Fibroblast of lung (primary cell): ENCODE measurements around the gene ADAMTS3. TPM values are rescaled to one million over a fixed set of nuclear protein-coding genes. Genes with fewer than 3 reads are reported as not detected.

Source experiments
- DNase-seq, 2 donors: peaks; one replicate each; pipeline versions ENCODE4 v3.0.0 to v3.0.0-alpha.2; 2010; ENCODE audit warnings: low read depth in 2 of 2
- H2AFZ ChIP-seq: 2 replicates; pipeline ENCODE4 v1.5.1; 2012; ENCODE audit warnings: low read length, control low read depth, inconsistent platforms
- H3K27ac ChIP-seq: 2 replicates; pipeline ENCODE4 v1.5.1; 2011; ENCODE audit warnings: low read length, control low read depth; ENCODE audit not compliant: insufficient read depth
- H3K27me3 ChIP-seq: 2 replicates; pipeline ENCODE4 v1.5.1; 2011; ENCODE audit warnings: mild to moderate bottlenecking, low read length; ENCODE audit not compliant: control insufficient read depth, insufficient read depth
- H3K36me3 ChIP-seq: 2 replicates; pipeline ENCODE4 v1.5.1; 2011; ENCODE audit warnings: low read length; ENCODE audit not compliant: control insufficient read depth, insufficient read depth
- H3K4me1 ChIP-seq: 2 replicates; pipeline ENCODE4 v1.5.1; 2011; ENCODE audit warnings: low read length; ENCODE audit not compliant: control insufficient read depth, insufficient read depth; ENCODE audit errors: extremely low read depth
- H3K4me2 ChIP-seq: 2 replicates; pipeline ENCODE4 v1.5.1; 2011; ENCODE audit warnings: low read length, control low read depth; ENCODE audit not compliant: insufficient read depth; ENCODE audit errors: extremely low read depth
- H3K4me3 ChIP-seq, 4 experiments: fragments of 200-600 bp in 1 of 4; sonication (generic) in 1 of 4; replicated peaks in 1 of 4; 2 replicates each; pipeline ENCODE4 v1.5.1; 2011 to 2016; ENCODE audit warnings: low read length in 4 of 4, low read depth in 3 of 4, mild to moderate bottlenecking in 3 of 4, control low read depth in 2 of 4, inconsistent platforms in 1 of 4, mixed read lengths in 1 of 4; ENCODE audit not compliant: insufficient read depth in 1 of 4; ENCODE audit errors: control extremely low read depth in 1 of 4
- H3K79me2 ChIP-seq: 2 replicates; pipeline ENCODE4 v1.5.1; 2012; ENCODE audit warnings: mild to moderate bottlenecking, low read length, inconsistent platforms; ENCODE audit not compliant: control insufficient read depth, insufficient read depth
- H3K9ac ChIP-seq: 2 replicates; pipeline ENCODE4 v1.5.1; 2011; ENCODE audit warnings: mild to moderate bottlenecking, low read length, control low read depth; ENCODE audit not compliant: insufficient read depth
- H3K9me3 ChIP-seq: 2 replicates; pipeline ENCODE4 v1.5.1; 2012; ENCODE audit warnings: low read depth, low read length; ENCODE audit not compliant: control insufficient read depth, insufficient read depth
- H4K20me1 ChIP-seq: 2 replicates; pipeline ENCODE4 v1.5.1; 2011; ENCODE audit warnings: low read length; ENCODE audit not compliant: control insufficient read depth, insufficient read depth; ENCODE audit errors: extremely low read depth
- EZH2 ChIP-seq: IDR thresholded peaks from 2 replicates; pipeline ENCODE4 v1.5.1; 2012; ENCODE audit warnings: low read length, control low read depth, mild to moderate bottlenecking; ENCODE audit errors: missing control alignments
- polyA plus RNA-seq, 2 donors: library from polyadenylated mRNA; depleted of rRNA in 1 of 2; stranded (reverse) in 1 of 2; unstranded in 1 of 2; fragments of >200 nt; gene quantifications; 2 replicates each; pipeline ENCODE4 v1.2.1, GENCODE V29; 2011 to 2012; ENCODE audit warnings: missing spikeins in 1 of 2
- total RNA-seq: library from RNA; depleted of rRNA; stranded (reverse); fragments of >200 nt; gene quantifications from 2 replicates; pipeline ENCODE4 v1.2.1, GENCODE V29; 2014
- TF ChIP-seq, protein P1 (sequence below), 2 donors: IDR thresholded peaks in 1 of 2; conservative IDR thresholded peaks in 1 of 2; 1 replicate in 1 of 2; 2 replicates in 1 of 2; pipeline ENCODE4 v1.5.1; 2011 to 2012; ENCODE audit warnings: low read length in 2 of 2, control low read depth in 1 of 2, inconsistent platforms in 1 of 2, low read depth in 1 of 2, mild to moderate bottlenecking in 1 of 2

The ADAMTS3 gene
- total and polyA plus RNA-seq, 2 donors (not counting 1 experiment from before 2014, with no cell fraction given) = 0.86 to 2.1 TPM

DNA sequence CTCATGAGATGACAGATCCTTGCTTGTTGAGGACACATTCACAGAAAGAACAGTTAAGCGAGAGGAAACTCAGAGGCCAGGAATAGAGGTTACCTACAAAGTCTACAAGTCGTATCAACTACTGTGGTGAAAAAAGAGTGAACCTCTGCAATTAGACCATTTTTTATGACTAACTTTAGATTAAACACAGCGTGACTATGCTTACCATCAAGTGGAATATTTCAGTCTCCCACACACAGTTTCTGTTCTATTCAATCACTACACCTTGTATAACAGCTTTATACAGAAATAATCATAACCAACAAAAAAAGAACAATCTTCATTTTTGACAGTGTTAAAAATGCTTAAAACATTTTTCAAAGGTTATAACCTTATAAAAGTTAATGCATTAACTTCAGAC, 46.6 kb downstream of the ADAMTS3 start:
- Histone ChIP-seq H3K79me2 (no peaks in the 10 kb centered on the region), H3K9ac (no peak overlapping the region), H2AFZ (no peak overlapping the region), H4K20me1 (no peaks in the 10 kb centered on the region), H3K9me3 (no peaks in the 10 kb centered on the region), H3K27ac (no peak overlapping the region), H3K36me3 (no peaks in the 10 kb centered on the region), H3K4me2 (no peak overlapping the region), H3K4me1 (no peaks in the 10 kb centered on the region), H3K27me3 (no peaks in the 10 kb centered on the region), H3K4me3 (no peak overlapping the region)
- TF ChIP-seq EZH2 = no peak
- TF ChIP-seq, protein P1, sequence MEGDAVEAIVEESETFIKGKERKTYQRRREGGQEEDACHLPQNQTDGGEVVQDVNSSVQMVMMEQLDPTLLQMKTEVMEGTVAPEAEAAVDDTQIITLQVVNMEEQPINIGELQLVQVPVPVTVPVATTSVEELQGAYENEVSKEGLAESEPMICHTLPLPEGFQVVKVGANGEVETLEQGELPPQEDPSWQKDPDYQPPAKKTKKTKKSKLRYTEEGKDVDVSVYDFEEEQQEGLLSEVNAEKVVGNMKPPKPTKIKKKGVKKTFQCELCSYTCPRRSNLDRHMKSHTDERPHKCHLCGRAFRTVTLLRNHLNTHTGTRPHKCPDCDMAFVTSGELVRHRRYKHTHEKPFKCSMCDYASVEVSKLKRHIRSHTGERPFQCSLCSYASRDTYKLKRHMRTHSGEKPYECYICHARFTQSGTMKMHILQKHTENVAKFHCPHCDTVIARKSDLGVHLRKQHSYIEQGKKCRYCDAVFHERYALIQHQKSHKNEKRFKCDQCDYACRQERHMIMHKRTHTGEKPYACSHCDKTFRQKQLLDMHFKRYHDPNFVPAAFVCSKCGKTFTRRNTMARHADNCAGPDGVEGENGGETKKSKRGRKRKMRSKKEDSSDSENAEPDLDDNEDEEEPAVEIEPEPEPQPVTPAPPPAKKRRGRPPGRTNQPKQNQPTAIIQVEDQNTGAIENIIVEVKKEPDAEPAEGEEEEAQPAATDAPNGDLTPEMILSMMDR (conservative IDR thresholded peaks at IDR 0.05 in 1 of 2, IDR thresholded peaks at IDR 0.05 in 1 of 2; ENCODE audit: low read depth in 1 of 2, low read length in 2 of 2) = no peak
- no peak for DNase-seq

DNA sequence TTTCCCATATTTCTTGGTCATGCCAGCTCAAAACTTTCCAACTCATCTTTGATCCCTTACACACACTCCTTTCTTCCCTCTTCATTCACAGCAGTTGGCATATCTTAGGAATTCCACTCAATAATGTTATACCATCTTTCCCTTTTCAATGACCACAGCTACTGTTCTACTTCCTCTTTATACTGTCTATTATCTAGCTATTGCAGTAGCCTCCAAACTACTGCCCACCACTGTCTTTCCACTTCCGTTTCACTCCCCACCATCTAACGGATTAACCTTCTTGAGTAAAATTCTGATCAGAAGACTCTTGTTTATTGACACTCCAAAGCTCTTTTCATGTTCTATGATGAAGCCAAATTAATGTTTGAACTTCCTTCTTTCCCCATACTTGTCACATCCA, 55.8 kb downstream of the ADAMTS3 start:
- no peaks in the 10 kb centered on the region for H3K79me2 ChIP-seq
- no peak overlapping the region for H3K9ac ChIP-seq
- H3K4me3 ChIP-seq = no peak overlapping the region
- no peaks in the 10 kb centered on the region for H4K20me1 ChIP-seq
- H2AFZ ChIP-seq = no peak overlapping the region
- H3K36me3 ChIP-seq = no peaks in the 10 kb centered on the region
- no peak for TF ChIP-seq EZH2
- TF ChIP-seq, protein P1 (conservative IDR thresholded peaks at IDR 0.05 in 1 of 2, IDR thresholded peaks at IDR 0.05 in 1 of 2; ENCODE audit: low read depth in 1 of 2, low read length in 2 of 2) = no peak
- H3K27ac ChIP-seq = no peak overlapping the region
- H3K27me3 ChIP-seq = no peaks in the 10 kb centered on the region
- no peak for DNase-seq
- H3K4me2 ChIP-seq = no peak overlapping the region
- no peaks in the 10 kb centered on the region for H3K4me1 ChIP-seq
- no peaks in the 10 kb centered on the region for H3K9me3 ChIP-seq

DNA sequence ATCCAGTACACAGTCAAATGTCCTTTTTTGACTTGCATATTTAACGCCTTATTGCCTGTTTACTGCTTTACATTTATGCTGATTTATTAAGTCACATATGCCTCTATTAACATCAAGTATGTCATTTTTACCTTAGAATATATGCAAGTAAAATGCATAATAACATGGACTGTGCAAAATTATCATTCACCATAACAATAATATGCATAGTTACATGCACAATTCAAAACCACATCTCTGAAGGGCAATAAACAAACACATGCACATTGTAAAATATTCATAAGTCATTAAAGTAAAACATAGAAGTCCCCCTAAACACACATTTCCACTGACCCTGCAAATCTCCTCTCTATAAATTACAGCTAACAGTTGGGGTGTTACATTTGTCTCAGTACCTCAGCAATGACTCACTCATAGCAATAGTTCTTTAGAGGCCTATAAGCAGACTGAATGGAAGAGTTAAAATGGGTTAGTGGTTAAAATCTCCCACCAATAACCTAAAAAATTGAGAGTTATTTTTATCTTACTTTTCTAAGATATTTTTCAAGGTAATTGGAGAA, 61.1 kb downstream of the ADAMTS3 start:
- H3K36me3 ChIP-seq = no peaks in the 10 kb centered on the region
- H3K4me1 ChIP-seq = no peaks in the 10 kb centered on the region
- no peaks in the 10 kb centered on the region for H4K20me1 ChIP-seq
- no peak overlapping the region for H2AFZ ChIP-seq
- no peaks in the 10 kb centered on the region for H3K27me3 ChIP-seq
- peak in 1 of 2 donors; percentile 6 for DNase-seq
- no peak overlapping the region for H3K27ac ChIP-seq
- TF ChIP-seq, protein P1 (conservative IDR thresholded peaks at IDR 0.05 in 1 of 2, IDR thresholded peaks at IDR 0.05 in 1 of 2; ENCODE audit: low read depth in 1 of 2, low read length in 2 of 2) = no peak
- no peak for TF ChIP-seq EZH2
- H3K9me3 ChIP-seq = no peaks in the 10 kb centered on the region
- no peaks in the 10 kb centered on the region for H3K79me2 ChIP-seq
- no peak overlapping the region for H3K9ac ChIP-seq
- no peak overlapping the region for H3K4me3 ChIP-seq
- no peak overlapping the region for H3K4me2 ChIP-seq
